ENCODE data around the gene ERBB2. TPM values are rescaled to one million over a fixed set of nuclear protein-coding genes. Genes with fewer than 3 reads are reported as not detected.

Gene ERBB2
- total and polyA plus RNA-seq, 2 experiments from 2014 or later: 30.3 to 55.4 TPM

GRCh38 chr17:39742126-39742855 is 42.4 kb downstream of the ERBB2 start:
- no peaks in the 10 kb centered on the region for H4K20me1 ChIP-seq (ENCODE audit: insufficient read depth)
- H3K9me3 ChIP-seq (ENCODE audit: low read depth): no peaks in the 10 kb centered on the region
- H2AFZ ChIP-seq: no peak overlapping the region
- H3K79me2 ChIP-seq (ENCODE audit: insufficient read depth): no peaks in the 10 kb centered on the region
- 72% methylated on average over 15 to 18 of the region's 18 CpGs for WGBS, 2 experiments (ENCODE audit: low coverage in 1 of 2, low lambda C conversion rate in 2 of 2, missing lambda C conversion rate in 2 of 2)
- TF ChIP-seq EZH2 (IDR thresholded peaks at IDR 0.05; ENCODE audit: insufficient read depth, poor library complexity, severe bottlenecking): no peak
- no peak for TF ChIP-seq EZH2phosphoT487 (IDR thresholded peaks at IDR 0.05; ENCODE audit: insufficient read depth, low read depth)
- H3K27ac ChIP-seq: no peak overlapping the region
- peaks cover 20% of the 10 kb centered on the region for H3K4me1 ChIP-seq (ENCODE audit: insufficient read depth)
- H3K27me3 ChIP-seq (replicated peaks; ENCODE audit: insufficient read depth): peaks cover 4% of the 10 kb centered on the region; the same call in 1 of the 2 replicates
- in situ Hi-C loops (cut with MboI): no loop called here
- H3K4me3 ChIP-seq: no peak overlapping the region
- no peaks in the 10 kb centered on the region for H3K36me3 ChIP-seq (ENCODE audit: low read depth)
- H3K9ac ChIP-seq: no peak overlapping the region
- H3K4me2 ChIP-seq (ENCODE audit: unreplicated experiment): no peak overlapping the region
- DNase-seq: no peak
- H3F3A ChIP-seq (ENCODE audit: insufficient read depth): no peaks in the 10 kb centered on the region
- no peaks in the 10 kb centered on the region for H3K9me2 ChIP-seq (ENCODE audit: insufficient read depth)

- Histone ChIP-seq H3K4me1 (ENCODE audit: insufficient read depth) (peaks cover 20% of the 10 kb centered on the region), H3K9me2 (ENCODE audit: insufficient read depth) (no peaks in the 10 kb centered on the region), H2AFZ (no peak overlapping the region), H3K27ac (no peak overlapping the region), H3K9me3 (ENCODE audit: low read depth) (no peaks in the 10 kb centered on the region), H3K79me2 (ENCODE audit: insufficient read depth) (no peaks in the 10 kb centered on the region), H3K36me3 (ENCODE audit: low read depth) (no peaks in the 10 kb centered on the region), H3F3A (ENCODE audit: insufficient read depth) (no peaks in the 10 kb centered on the region), H3K9ac (no peak overlapping the region), H3K27me3 (replicated peaks; ENCODE audit: insufficient read depth) (peaks cover 2% of the 10 kb centered on the region; the same call in 1 of the 2 replicates), H3K4me3 (no peak overlapping the region), H4K20me1 (ENCODE audit: insufficient read depth) (no peaks in the 10 kb centered on the region), H3K4me2 (ENCODE audit: unreplicated experiment) (no peak overlapping the region)
- WGBS, 2 experiments (ENCODE audit: low coverage in 1 of 2, low lambda C conversion rate in 2 of 2, missing lambda C conversion rate in 2 of 2): 69 to 71% methylated on average over 21 of the region's 21 CpGs
- DNase-seq: no peak
- TF ChIP-seq EZH2 (IDR thresholded peaks at IDR 0.05; ENCODE audit: insufficient read depth, poor library complexity, severe bottlenecking) (no peak), EZH2phosphoT487 (IDR thresholded peaks at IDR 0.05; ENCODE audit: insufficient read depth, low read depth) (no peak)
- in situ Hi-C loops (cut with MboI): no loop called here
Observed at GRCh38 chr17:39742856-39743436, 43.1 kb downstream of the ERBB2 start.

GRCh38 chr17:39744075-39744835 is 44.4 kb downstream of the ERBB2 start:
- WGBS, 2 experiments (ENCODE audit: low coverage in 1 of 2, low lambda C conversion rate in 2 of 2, missing lambda C conversion rate in 2 of 2): 64 to 66% methylated on average over 16 of the region's 16 CpGs
- Histone ChIP-seq H3K9me2 (ENCODE audit: insufficient read depth) (no peaks in the 10 kb centered on the region), H3K4me2 (ENCODE audit: unreplicated experiment) (no peak overlapping the region), H3K27ac (no peak overlapping the region), H3K79me2 (ENCODE audit: insufficient read depth) (no peaks in the 10 kb centered on the region), H3K36me3 (ENCODE audit: low read depth) (no peaks in the 10 kb centered on the region), H2AFZ (no peak overlapping the region), H3F3A (ENCODE audit: insufficient read depth) (peaks cover 4% of the 10 kb centered on the region; the same call in 1 of the 2 replicates), H4K20me1 (ENCODE audit: insufficient read depth) (no peaks in the 10 kb centered on the region), H3K9me3 (ENCODE audit: low read depth) (no peaks in the 10 kb centered on the region), H3K9ac (no peak overlapping the region), H3K27me3 (replicated peaks; ENCODE audit: insufficient read depth) (no peaks in the 10 kb centered on the region; the same call in 1 of the 2 replicates), H3K4me3 (no peak overlapping the region), H3K4me1 (ENCODE audit: insufficient read depth) (peaks cover 19% of the 10 kb centered on the region)
- no peak for DNase-seq
- in situ Hi-C loops (cut with MboI): no loop called here
- TF ChIP-seq EZH2 (IDR thresholded peaks at IDR 0.05; ENCODE audit: insufficient read depth, poor library complexity, severe bottlenecking) (no peak), EZH2phosphoT487 (IDR thresholded peaks at IDR 0.05; ENCODE audit: insufficient read depth, low read depth) (no peak)

- 58 to 63% methylated on average over 8 of the region's 8 CpGs for WGBS, 2 experiments (ENCODE audit: low coverage in 1 of 2, low lambda C conversion rate in 2 of 2, missing lambda C conversion rate in 2 of 2)
- Histone ChIP-seq H4K20me1 (ENCODE audit: insufficient read depth) (no peaks in the 10 kb centered on the region), H3K79me2 (ENCODE audit: insufficient read depth) (no peaks in the 10 kb centered on the region), H3K4me1 (ENCODE audit: insufficient read depth) (peaks cover 14% of the 10 kb centered on the region), H3K27me3 (replicated peaks; ENCODE audit: insufficient read depth) (no peaks in the 10 kb centered on the region; the same call in 1 of the 2 replicates), H2AFZ (no peak overlapping the region), H3K9me2 (ENCODE audit: insufficient read depth) (no peaks in the 10 kb centered on the region), H3K9me3 (ENCODE audit: low read depth) (no peaks in the 10 kb centered on the region), H3K27ac (no peak overlapping the region), H3K9ac (no peak overlapping the region), H3F3A (ENCODE audit: insufficient read depth) (peaks cover 4% of the 10 kb centered on the region; the same call in 1 of the 2 replicates), H3K4me3 (no peak overlapping the region), H3K4me2 (ENCODE audit: unreplicated experiment) (no peak overlapping the region), H3K36me3 (ENCODE audit: low read depth) (no peaks in the 10 kb centered on the region)
- no peak for DNase-seq
- no peak for TF ChIP-seq EZH2phosphoT487 (IDR thresholded peaks at IDR 0.05; ENCODE audit: insufficient read depth, low read depth)
- no peak for TF ChIP-seq EZH2 (IDR thresholded peaks at IDR 0.05; ENCODE audit: insufficient read depth, poor library complexity, severe bottlenecking)
- in situ Hi-C loops (cut with MboI): no loop called here
Observed at GRCh38 chr17:39744836-39745215, 45.0 kb downstream of the ERBB2 start.

All from GM23248 (cell line).